Adrenal gland (tissue), 12 donors: Measurements from ENCODE around the gene BOLA2B. TPM values are rescaled to one million over a fixed set of nuclear protein-coding genes. Genes with fewer than 3 reads are reported as not detected.
A peak's percentile ranks its signal among the peaks of the same experiment; 100 is the strongest.

ENCODE experiments used
- DNase-seq, 7 donors: peaks; one replicate each; pipeline ENCODE4 v3.0.0-alpha.2; 2019 to 2020
- H3K27ac ChIP-seq, 5 donors: fragments of 200-600 bp; sonication (generic) in 4 of 5; 1 replicate in 3 of 5; 2 replicates in 2 of 5; pipeline versions ENCODE4 v1.5.1 to v1.8.0; 2016 to 2020; ENCODE audit warnings: mild to moderate bottlenecking in 1 of 5
- H3K27me3 ChIP-seq: fragments of 200-600 bp; 2 replicates; pipeline ENCODE4 v1.8.0; 2021
- H3K36me3 ChIP-seq, 2 donors: fragments of 200-600 bp; replicated peaks in 1 of 2; 1 replicate in 1 of 2; 2 replicates in 1 of 2; pipeline versions ENCODE4 v1.5.1 to v1.8.0; 2018 to 2022
- H3K4me1 ChIP-seq, 2 donors: fragments of 200-600 bp; replicated peaks in 1 of 2; 1 replicate in 1 of 2; 2 replicates in 1 of 2; pipeline versions ENCODE4 v1.5.1 to v1.8.0; 2018 to 2021
- H3K4me3 ChIP-seq, 4 donors: fragments of 200-600 bp; sonication (generic) in 3 of 4; one replicate each; pipeline ENCODE4 v1.5.1; 2016 to 2018
- H3K9me3 ChIP-seq, 3 donors: fragments of 200-600 bp; sonication (generic) in 1 of 3; replicated peaks in 1 of 3; 1 replicate in 2 of 3; 2 replicates in 1 of 3; pipeline versions ENCODE4 v1.5.1 to v1.8.0; 2016 to 2021
- POLR2A ChIP-seq, 2 donors: fragments of 450-650 bp; IDR thresholded peaks; one replicate each; pipeline ENCODE4 v1.6.1; 2017; ENCODE audit warnings: antibody characterized with exemption in 2 of 2, mild to moderate bottlenecking in 2 of 2, moderate library complexity in 1 of 2
- WGBS, 4 donors: extraction: QIAGEN DNeasy Blood & Tissue Kit in 2 of 4; methylation state at CpG; one replicate each; pipeline versions ENCODE4 v1.1.5 to v1.1.7; 2013 to 2017; 5-methylcytosine and 5-hydroxymethylcytosine counted together
- intact Hi-C, 2 donors: fragments of 100-400 bp; cut with DNase I; formaldehyde crosslinking; loops; one replicate each; pipeline versions ENCODE4 v1.14.1 to v1.15.0; 2022 to 2023
- polyA plus RNA-seq, 3 donors: library from polyadenylated mRNA; stranded (reverse); fragments of 200-250 nt in 2 of 3; fragments of 350-450 nt in 1 of 3; fragmentation: Illumina TruSeq in 1 of 3; extraction: RNeasy Lipid Tissue Mini Kit (QIAGEN cat#74804) in 1 of 3; gene quantifications; one replicate each; pipeline ENCODE4 v1.2.3, GENCODE V29; 2013 to 2014
- total RNA-seq, 9 donors: library from RNA; depleted of rRNA in 4 of 9; stranded (reverse); fragments of >200 nt in 4 of 9; fragments of 120-200 nt in 1 of 9; fragmentation: NEBNext Ultra II Directional in 1 of 9; extraction: Animal tissue kit (Norgen Biotek cat#: 25700) in 1 of 9; gene quantifications; one replicate each; pipeline versions ENCODE4 v1.1.0 to v1.2.4, GENCODE V29; 2013 to 2023
- TF ChIP-seq, protein P1 (sequence below), 6 experiments: fragments of 450-650 bp in 4 of 6; fragments of 200-600 bp in 2 of 6; sonication (generic) in 1 of 6; IDR thresholded peaks; 1 replicate in 5 of 6; 2 replicates in 1 of 6; pipeline versions ENCODE4 v1.5.1 to v1.8.0; 2016 to 2021; ENCODE audit warnings: antibody characterized with exemption in 6 of 6, mild to moderate bottlenecking in 2 of 6, moderate library complexity in 1 of 6
- donor health status: healthy with polysubstance abuse.
- donor health status: Bipolar disorder and iron deficiency.
- donor health status: DM: yes; HTN: yes; CAD: no.
- donor health status: DM: no; HTN: no; CAD: no.
- donor health status: DM: no; HTN: no; CAD: no.
- donor health status: DM: yes; HTN: yes; CAD: no.

Gene BOLA2B
- total and polyA plus RNA-seq, 12 donors, result 55.1 to 449 (median 155) TPM

DNA sequence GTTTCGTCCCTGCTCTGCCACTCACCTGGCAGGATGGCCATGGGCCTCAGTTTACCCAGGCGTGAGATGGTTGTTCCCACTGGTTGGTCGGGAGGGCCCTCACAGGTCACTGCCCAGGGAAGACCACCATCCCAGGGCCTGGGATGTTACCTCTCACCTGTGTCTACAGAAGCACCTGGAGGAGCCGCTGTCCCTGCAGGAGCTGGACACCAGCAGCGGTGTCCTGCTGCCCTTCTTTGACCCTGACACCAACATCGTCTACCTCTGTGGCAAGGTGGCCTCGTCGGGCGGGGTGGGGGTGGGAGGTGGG, 6.0 kb downstream of the BOLA2B start:
- no peak overlapping the region for H3K27ac ChIP-seq
- TF ChIP-seq POLR2A (IDR thresholded peaks at IDR 0.05), result no peak
- TF ChIP-seq, protein P1, sequence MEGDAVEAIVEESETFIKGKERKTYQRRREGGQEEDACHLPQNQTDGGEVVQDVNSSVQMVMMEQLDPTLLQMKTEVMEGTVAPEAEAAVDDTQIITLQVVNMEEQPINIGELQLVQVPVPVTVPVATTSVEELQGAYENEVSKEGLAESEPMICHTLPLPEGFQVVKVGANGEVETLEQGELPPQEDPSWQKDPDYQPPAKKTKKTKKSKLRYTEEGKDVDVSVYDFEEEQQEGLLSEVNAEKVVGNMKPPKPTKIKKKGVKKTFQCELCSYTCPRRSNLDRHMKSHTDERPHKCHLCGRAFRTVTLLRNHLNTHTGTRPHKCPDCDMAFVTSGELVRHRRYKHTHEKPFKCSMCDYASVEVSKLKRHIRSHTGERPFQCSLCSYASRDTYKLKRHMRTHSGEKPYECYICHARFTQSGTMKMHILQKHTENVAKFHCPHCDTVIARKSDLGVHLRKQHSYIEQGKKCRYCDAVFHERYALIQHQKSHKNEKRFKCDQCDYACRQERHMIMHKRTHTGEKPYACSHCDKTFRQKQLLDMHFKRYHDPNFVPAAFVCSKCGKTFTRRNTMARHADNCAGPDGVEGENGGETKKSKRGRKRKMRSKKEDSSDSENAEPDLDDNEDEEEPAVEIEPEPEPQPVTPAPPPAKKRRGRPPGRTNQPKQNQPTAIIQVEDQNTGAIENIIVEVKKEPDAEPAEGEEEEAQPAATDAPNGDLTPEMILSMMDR (IDR thresholded peaks at IDR 0.05), result no peak
- peaks cover 0 to 3% of the 10 kb centered on the region in 2 donors for H3K4me1 ChIP-seq
- intact Hi-C loops, result loop anchor here in 1 of 2 donors (10.0 kb wide), 1 partner anchor 63 kb away; the partner anchor contains the start of gene MAPK3
- no peak overlapping the region for H3K4me3 ChIP-seq
- no peak for DNase-seq
- H3K9me3 ChIP-seq, result no peaks in the 10 kb centered on the region
- 72 to 82% (median 72%) methylated on average over 3 to 9 of the region's 9 CpGs; no CpG with 5 or more reads in 1 of the 4 donors for WGBS, 4 donors
- peaks cover 0 to 4% of the 10 kb centered on the region in 2 donors for H3K36me3 ChIP-seq
- H3K27me3 ChIP-seq, result no peaks in the 10 kb centered on the region

DNA sequence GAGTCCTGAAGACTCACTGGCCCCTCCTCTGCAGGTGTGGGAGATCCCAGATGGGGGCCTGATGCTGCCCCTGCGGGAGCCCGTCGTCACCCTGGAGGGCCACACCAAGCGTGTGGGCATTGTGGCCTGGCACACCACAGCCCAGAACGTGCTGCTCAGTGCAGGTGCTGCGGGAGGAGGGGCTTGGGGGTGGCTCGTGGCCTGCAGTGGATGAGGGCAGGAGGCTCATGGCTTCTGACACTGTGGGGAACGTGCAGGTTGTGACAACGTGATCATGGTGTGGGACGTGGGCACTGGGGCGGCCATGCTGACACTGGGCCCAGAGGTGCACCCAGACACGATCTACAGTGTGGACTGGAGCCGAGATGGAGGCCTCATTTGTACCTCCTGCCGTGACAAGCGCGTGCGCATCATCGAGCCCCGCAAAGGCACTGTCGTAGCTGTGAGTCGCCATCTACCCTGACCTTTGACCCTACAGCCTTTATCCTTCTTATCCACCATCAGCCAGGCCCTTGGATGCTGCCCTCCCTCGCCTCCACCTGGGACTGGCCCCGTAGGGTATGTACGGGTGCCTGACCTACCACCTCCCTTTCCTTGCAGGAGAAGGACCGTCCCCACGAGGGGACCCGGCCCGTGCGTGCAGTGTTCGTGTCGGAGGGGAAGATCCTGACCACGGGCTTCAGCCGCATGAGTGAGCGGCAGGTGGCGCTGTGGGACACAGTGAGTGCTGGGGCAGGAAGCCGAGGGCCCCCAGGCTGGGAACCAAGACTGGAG, 6.5 kb downstream of the BOLA2B start:
- Histone ChIP-seq H3K27me3 (no peaks in the 10 kb centered on the region), H3K9me3 (no peaks in the 10 kb centered on the region), H3K4me3 (no peak overlapping the region), H3K27ac (peak overlapping the region in 1 of 5 donors; percentile 80), H3K36me3 (peaks cover 0 to 4% of the 10 kb centered on the region in 2 donors), H3K4me1 (peaks cover 0 to 3% of the 10 kb centered on the region in 2 donors)
- TF ChIP-seq, protein P1 (IDR thresholded peaks at IDR 0.05), result peak; percentile 34 to 63 (median 54)
- no peak for TF ChIP-seq POLR2A (IDR thresholded peaks at IDR 0.05)
- intact Hi-C loops, result loop anchor here in 1 of 2 donors (10.0 kb wide), 1 partner anchor 62 kb away; the partner anchor contains the start of gene MAPK3
- peak; percentile 51 to 80 (median 68) for DNase-seq
- 51 to 59% (median 57%) methylated on average over 21 to 36 of the region's 36 CpGs for WGBS, 4 donors

DNA sequence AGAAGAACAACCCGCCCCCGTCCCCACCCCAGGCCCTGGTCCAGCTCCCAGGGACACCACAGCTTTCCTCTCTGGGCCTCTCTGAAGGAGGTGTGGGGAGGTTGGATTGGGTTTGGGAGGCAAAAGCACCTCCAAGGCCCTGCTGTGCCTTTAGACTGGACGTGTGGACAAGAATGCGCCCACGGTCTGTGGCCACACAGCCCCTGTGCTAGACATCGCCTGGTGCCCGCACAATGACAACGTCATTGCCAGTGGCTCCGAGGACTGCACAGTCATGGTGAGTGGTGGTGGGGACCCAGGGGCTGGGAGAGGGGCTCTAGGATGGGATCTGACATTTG, 7.1 kb downstream of the BOLA2B start:
- no peaks in the 10 kb centered on the region for H3K9me3 ChIP-seq
- TF ChIP-seq, protein P1 (IDR thresholded peaks at IDR 0.05), result no peak
- no peak for TF ChIP-seq POLR2A (IDR thresholded peaks at IDR 0.05)
- H3K4me3 ChIP-seq, result no peak overlapping the region
- DNase-seq, result no peak
- intact Hi-C loops, result loop anchor here in 1 of 2 donors (10.0 kb wide), 1 partner anchor 62 kb away; the partner anchor contains the start of gene MAPK3
- H3K27ac ChIP-seq, result peak overlapping the region in 2 of 5 donors; percentile 51 to 80
- H3K27me3 ChIP-seq, result no peaks in the 10 kb centered on the region
- 74 to 93% (median 89%) methylated on average over 4 to 9 of the region's 9 CpGs for WGBS, 4 donors
- peaks cover 0 to 4% of the 10 kb centered on the region in 2 donors for H3K36me3 ChIP-seq
- H3K4me1 ChIP-seq, result peaks cover 0 to 3% of the 10 kb centered on the region in 2 donors

GRCh38 chr16:30185683-30186421, 7.6 kb downstream of the BOLA2B start:
- Histone ChIP-seq H3K27me3 (no peaks in the 10 kb centered on the region), H3K27ac (peak overlapping the region in 3 of 5 donors; percentile 30 to 81 (median 51)), H3K4me1 (peaks cover 0 to 3% of the 10 kb centered on the region in 2 donors), H3K4me3 (peak overlapping the region in 1 of 4 donors; percentile 72), H3K9me3 (no peaks in the 10 kb centered on the region), H3K36me3 (peaks cover 0 to 4% of the 10 kb centered on the region in 2 donors)
- no peak for TF ChIP-seq POLR2A (IDR thresholded peaks at IDR 0.05)
- TF ChIP-seq, protein P1 (IDR thresholded peaks at IDR 0.05), result no peak
- WGBS, 4 donors, result 66 to 100% (median 71%) methylated on average over 2 to 15 of the region's 15 CpGs
- DNase-seq, result peak; percentile 24 to 79 (median 48)
- intact Hi-C loops, result loop anchor here in 1 of 2 donors (10.0 kb wide), 1 partner anchor 61 kb away; the partner anchor contains the start of gene MAPK3
